HepG2 (cell line): ENCODE data around the gene ARID3C. TPM values are rescaled to one million over a fixed set of nuclear protein-coding genes. Genes with fewer than 3 reads are reported as not detected.
A peak's percentile ranks its signal among the peaks of the same experiment; 100 is the strongest.

Experiments used
- ATAC-seq: fragments of 200-7000 bp; cut with Tn5 transposase; 3 replicates; pipeline ENCODE4 v1.9.1; 2020; ENCODE audit warnings: mild to moderate bottlenecking, moderate library complexity
- BruUV-seq: library from RNA; stranded (reverse); fragments of 400-500 nt; replicated peaks from 2 replicates; lab custom pipeline; 2021; lab: Mats Ljungman, UMichigan
- CTCF ChIA-PET: fragments of 300-600 bp; formaldehyde crosslinking; extraction: SDS; loops from one replicate; lab custom pipeline; 2021; ENCODE audit warnings: low total read pairs, inconsistent platforms, low intra/inter-chr PET ratio; lab: Yijun Ruan, JAX
- POLR2A ChIA-PET: fragments of 350-600 bp; sonication (Branson Sonifier 250); formaldehyde crosslinking; loops from one replicate; lab custom pipeline; 2020; ENCODE audit warnings: antibody characterized with exemption, inconsistent platforms; lab: Yijun Ruan, JAX
- DNase-seq: peaks from one replicate; pipeline ENCODE4 v3.0.0-alpha.2; 2015; ENCODE audit warnings: low spot score
- FAIRE-seq: peaks from 3 replicates; lab custom pipeline; 2011; peaks lifted over from hg19 to GRCh38; lab: Jason Lieb, UNC
- H2AFZ ChIP-seq: one replicate; pipeline ENCODE4 v1.6.1; 2011; ENCODE audit warnings: low read length, inconsistent platforms
- H3K27ac ChIP-seq: fragments of 300-600 bp; 3 replicates; pipeline ENCODE4 v1.8.0; 2011; ENCODE audit warnings: mixed run types, mild to moderate bottlenecking, mixed read lengths, low read length, inconsistent platforms; ENCODE audit not compliant: insufficient read depth; ENCODE audit errors: extremely low read length
- H3K27me3 ChIP-seq, 2 experiments: fragments of 200-600 bp in 1 of 2; 2 replicates in 1 of 2; 3 replicates in 1 of 2; pipeline versions ENCODE4 v1.6.0 to v1.8.0; 2011; ENCODE audit warnings: low read length in 2 of 2, mild to moderate bottlenecking in 2 of 2, moderate library complexity in 2 of 2, inconsistent platforms in 1 of 2; ENCODE audit not compliant: insufficient read depth in 2 of 2, control insufficient read depth in 1 of 2
- H3K36me3 ChIP-seq, 2 experiments: fragments of 200-600 bp in 1 of 2; replicated peaks in 1 of 2; 2 replicates in 1 of 2; 3 replicates in 1 of 2; pipeline versions ENCODE4 v1.5.1 to v1.8.0; 2011; ENCODE audit warnings: low read length in 2 of 2, inconsistent platforms in 1 of 2; ENCODE audit not compliant: insufficient read depth in 2 of 2, control insufficient read depth in 1 of 2
- H3K4me1 ChIP-seq: 2 replicates; pipeline ENCODE4 v1.5.1; 2012; ENCODE audit warnings: low read length, inconsistent platforms; ENCODE audit not compliant: insufficient read depth
- H3K4me2 ChIP-seq: 2 replicates; pipeline ENCODE4 v1.6.0; 2011; ENCODE audit warnings: low read depth, low read length, inconsistent platforms
- H3K4me3 ChIP-seq, 3 experiments: fragments of 200-600 bp in 1 of 3; sonication (generic), shearing (Covaris generic) in 1 of 3; replicated peaks in 1 of 3; 2 replicates each; pipeline ENCODE4 v1.5.1; 2011 to 2016; ENCODE audit warnings: low read length in 3 of 3, inconsistent platforms in 2 of 3, low read depth in 2 of 3, mild to moderate bottlenecking in 2 of 3, control low read depth in 1 of 3, mixed read lengths in 1 of 3; ENCODE audit not compliant: insufficient read depth in 1 of 3
- H3K79me2 ChIP-seq: one replicate; pipeline ENCODE4 v1.6.1; 2011; ENCODE audit warnings: low read length, inconsistent platforms; ENCODE audit not compliant: insufficient read depth
- H3K9ac ChIP-seq: 2 replicates; pipeline ENCODE4 v1.6.0; 2011; ENCODE audit warnings: mild to moderate bottlenecking, low read depth, low read length, inconsistent platforms; ENCODE audit not compliant: insufficient read depth
- H3K9me3 ChIP-seq: 2 replicates; pipeline ENCODE4 v1.5.1; 2012; ENCODE audit warnings: mild to moderate bottlenecking, low read length
- H4K20me1 ChIP-seq: 2 replicates; pipeline ENCODE4 v1.6.0; 2011; ENCODE audit warnings: inconsistent platforms, mild to moderate bottlenecking, low read length, moderate library complexity; ENCODE audit not compliant: insufficient read depth
- AGO2 ChIP-seq: fragments of 200-400 bp; formaldehyde crosslinking; optimal IDR thresholded peaks from 2 replicates; pipeline ENCODE3; 2017; ENCODE audit warnings: mild to moderate bottlenecking, low read depth, low read length, moderate library complexity
- PLRG1 ChIP-seq: fragments of 450-650 bp; conservative IDR thresholded peaks from 2 replicates; pipeline ENCODE4 v1.6.1; 2016
- PRDM15 ChIP-seq: sonication (generic); formaldehyde crosslinking; IDR thresholded peaks from 2 replicates; pipeline ENCODE4 v1.4.0; 2020; ENCODE audit warnings: missing genetic modification reagents
- RFX3 ChIP-seq: IDR thresholded peaks from 2 replicates; pipeline ENCODE4 v1.6.1; 2016; ENCODE audit warnings: missing biosample characterization, missing genetic modification reagents
- ZNF776 ChIP-seq: sonication (generic); formaldehyde crosslinking; IDR thresholded peaks from 2 replicates; pipeline ENCODE4 v1.4.0; 2020; ENCODE audit warnings: mild to moderate bottlenecking, missing genetic modification reagents
- WGBS: methylation state at CpG from one replicate; pipeline ENCODE4 v1.1.6; 2017; ENCODE audit warnings: low lambda C conversion rate; 5-methylcytosine and 5-hydroxymethylcytosine counted together
- in situ Hi-C: cut with HindIII; loops from 2 replicates; pipeline ENCODE4 v1.10.0; 2017; ENCODE audit warnings: low pct_unique_long_range_greater_than_20kb; ENCODE audit not compliant: extremely low pct_ligation_motif_present
- intact Hi-C: fragments of 100-400 bp; cut with micrococcal nuclease; formaldehyde crosslinking; loops from one replicate; pipeline ENCODE4 v1.10.0; 2022; ENCODE audit not compliant: unreplicated experiment
- polyA plus RNA-seq, 8 experiments: library from polyadenylated mRNA; depleted of rRNA in 3 of 8; stranded (reverse) in 7 of 8; unstranded in 1 of 8; fragments of >200 nt; fragmentation: Illumina TruSeq in 4 of 8; extraction: Trizol in 4 of 8; gene quantifications; 2 replicates each; pipeline versions ENCODE4 v1.2.1 to v1.2.3, GENCODE V29; 2011 to 2016; ENCODE audit warnings: low read depth in 4 of 8, missing spikeins in 1 of 8, mixed read lengths in 1 of 8; ENCODE audit not compliant: insufficient read depth in 1 of 8
- total RNA-seq, 5 experiments: library from RNA; depleted of rRNA; stranded (reverse); fragments of >200 nt; fragmentation: Illumina TruSeq; extraction: Trizol; gene quantifications; 2 replicates each; pipeline ENCODE4 v1.2.3, GENCODE V29; 2016; ENCODE audit warnings: low read depth in 1 of 5

ARID3C gene
- total and polyA plus RNA-seq, 2 of the 13 experiments (the other 11 are each of a cell fraction or from before 2014, with no cell fraction given), result not detected

GRCh38 chr9:34650816-34651215 lies 21.9 kb upstream of the ARID3C start:
- intact Hi-C loops (no loop called here), in situ Hi-C loops (no loop called here)
- Histone ChIP-seq H3K4me3 (no peak overlapping the region), H3K4me2 (peak overlapping the region; percentile 100), H3K79me2 (peaks cover 16% of the 10 kb centered on the region), H3K27ac (peak overlapping the region; percentile 75), H3K4me1 (peaks cover 62% of the 10 kb centered on the region), H3K36me3 (peaks cover 8 to 18% of the 10 kb centered on the region in 2 experiments), H4K20me1 (no peaks in the 10 kb centered on the region), H3K27me3 (no peaks in the 10 kb centered on the region; a peak in 3 of 5 replicates), H3K9me3 (no peaks in the 10 kb centered on the region), H3K9ac (peak overlapping the region; percentile 68; the same call in 1 of the 2 replicates), H2AFZ (no peak overlapping the region)
- 61% methylated on average over 5 of the region's 5 CpGs for WGBS
- ATAC-seq (no peak), FAIRE-seq (no peak), DNase-seq (no peak)
- POLR2A ChIA-PET, result interaction anchor here (1.4 to 3.1 kb wide), 2 partner anchors 8 to 13 kb away, joined by 6 to 29 read pairs; partner anchors contain the start of gene SIGMAR1
- BruUV-seq, result no TSS peak
- CTCF ChIA-PET, result interaction anchor here (0.9 kb wide), 1 partner anchor 14 kb away, joined by 3 read pairs; no protein-coding TSS in a partner anchor
- TF ChIP-seq PRDM15 (CRISPR knock-in tag), result peak; percentile 79; the same call in 1 of the 2 replicates
- TF ChIP-seq RFX3 (CRISPR knock-in tag), result no peak
- no peak for TF ChIP-seq PLRG1
- TF ChIP-seq ZNF776 (CRISPR knock-in tag), result no peak
- TF ChIP-seq AGO2, result peak; percentile 19
